WTC11 (cell line): ENCODE measurements around the gene DNPEP. TPM values are rescaled to one million over a fixed set of nuclear protein-coding genes. Genes with fewer than 3 reads are reported as not detected.
A peak's percentile ranks its signal among the peaks of the same experiment; 100 is the strongest.

Source experiments
- ATAC-seq: fragments of 200-7000 bp; cut with Tn5 transposase; 2 replicates; pipeline ENCODE4 v1.10.0; 2021; ENCODE audit warnings: mild to moderate bottlenecking, moderate library complexity
- CTCF ChIA-PET: fragments of 300-600 bp; sonication (Branson Sonifier 250); formaldehyde crosslinking; loops from one replicate; lab custom pipeline; 2021; ENCODE audit warnings: antibody characterized with exemption; lab: Charles Lee
- POLR2A ChIA-PET: fragments of 350-600 bp; sonication (Branson Sonifier 250); formaldehyde crosslinking; loops from one replicate; lab custom pipeline; 2021; ENCODE audit warnings: antibody characterized with exemption; lab: Charles Lee
- DNase-seq: peaks from one replicate; pipeline ENCODE4 v3.0.0; 2021; ENCODE audit warnings: low spot score
- H3K27ac Mint-ChIP-seq: 2 replicates; pipeline ENCODE4 v1.8.0; 2021; ENCODE audit warnings: mixed read lengths
- H3K27me3 Mint-ChIP-seq: 2 replicates; pipeline ENCODE4 v1.8.0; 2021; ENCODE audit warnings: low read depth, mild to moderate bottlenecking, moderate library complexity, mixed read lengths
- H3K36me3 Mint-ChIP-seq: 2 replicates; pipeline ENCODE4 v1.8.0; 2021; ENCODE audit warnings: mixed read lengths
- H3K4me1 Mint-ChIP-seq: 2 replicates; pipeline ENCODE4 v1.8.0; 2022; ENCODE audit warnings: mixed read lengths
- H3K4me3 Mint-ChIP-seq: 2 replicates; pipeline ENCODE4 v1.8.0; 2021; ENCODE audit warnings: mild to moderate bottlenecking, moderate library complexity, mixed read lengths
- H3K9me3 Mint-ChIP-seq: 2 replicates; pipeline ENCODE4 v1.8.0; 2021; ENCODE audit warnings: mixed read lengths
- AFF4 ChIP-seq: sonication (generic); formaldehyde crosslinking; IDR thresholded peaks from 2 replicates; pipeline ENCODE4 v1.8.1; 2023; ENCODE audit warnings: mild to moderate bottlenecking, missing genetic modification reagents, borderline replicate concordance
- AR ChIP-seq: fragments of 250-450 bp; sonication (Bioruptor Pico); IDR thresholded peaks from 2 replicates; pipeline ENCODE4 v1.9.0; 2021; ENCODE audit warnings: mild to moderate bottlenecking
- ATF6 ChIP-seq: sonication (generic); formaldehyde crosslinking; IDR thresholded peaks from 2 replicates; pipeline ENCODE4 v1.8.1; 2023; ENCODE audit warnings: mild to moderate bottlenecking, missing genetic modification reagents
- FOXK1 ChIP-seq: sonication (generic); formaldehyde crosslinking; IDR thresholded peaks from 2 replicates; pipeline ENCODE4 v1.8.0; 2022; ENCODE audit warnings: mild to moderate bottlenecking, moderate library complexity, missing genetic modification reagents
- FOXP4 ChIP-seq: sonication (generic); formaldehyde crosslinking; IDR thresholded peaks from 2 replicates; pipeline ENCODE4 v1.8.0; 2022; ENCODE audit warnings: mild to moderate bottlenecking, missing genetic modification reagents
- GABPB1 ChIP-seq: sonication (generic); formaldehyde crosslinking; IDR thresholded peaks from 2 replicates; pipeline ENCODE4 v1.8.1; 2023; ENCODE audit warnings: mild to moderate bottlenecking, missing genetic modification reagents
- HMGA2 ChIP-seq: fragments of 250-450 bp; sonication (Bioruptor Pico); IDR thresholded peaks from 2 replicates; pipeline ENCODE4 v1.4.0; 2021; ENCODE audit warnings: mild to moderate bottlenecking, moderate library complexity
- MAX ChIP-seq: sonication (generic); formaldehyde crosslinking; IDR thresholded peaks from 2 replicates; pipeline ENCODE4 v1.8.0; 2022; ENCODE audit warnings: mild to moderate bottlenecking, missing genetic modification reagents
- NFATC4 ChIP-seq: fragments of 250-450 bp; sonication (Bioruptor Pico); IDR thresholded peaks from 2 replicates; pipeline ENCODE4 v1.9.0; 2021; ENCODE audit warnings: mild to moderate bottlenecking
- SP1 ChIP-seq: sonication (generic); formaldehyde crosslinking; conservative IDR thresholded peaks from 2 replicates; pipeline ENCODE4 v1.8.1; 2022; ENCODE audit warnings: missing genetic modification reagents
- TCF7 ChIP-seq: sonication (generic); formaldehyde crosslinking; IDR thresholded peaks from 2 replicates; pipeline ENCODE4 v1.8.0; 2022; ENCODE audit warnings: mild to moderate bottlenecking, low read depth, missing genetic modification reagents, moderate library complexity
- ZNF416 ChIP-seq: fragments of 250-450 bp; sonication (Bioruptor Pico); IDR thresholded peaks from 2 replicates; pipeline ENCODE4 v1.9.0; 2021; ENCODE audit warnings: mild to moderate bottlenecking, inconsistent platforms
- ZNF671 ChIP-seq: fragments of 250-450 bp; sonication (Bioruptor Pico); IDR thresholded peaks from 2 replicates; pipeline ENCODE4 v1.8.0; 2021; ENCODE audit warnings: mild to moderate bottlenecking
- total RNA-seq: library from RNA; stranded (reverse); gene quantifications from 3 replicates; pipeline ENCODE4 v1.2.3, GENCODE V29; 2021

DNPEP gene
- total RNA-seq, 1 experiment from 2014 or later = 67.6 TPM

- TF ChIP-seq AFF4 (CRISPR knock-in tag) = no peak
- no peak for TF ChIP-seq ATF6
These were observed 42.8 kb downstream of the DNPEP start (continued) for GRCh38 chr2:219344751-219345430.

GRCh38 chr2:219335373-219335786 is 52.3 kb downstream of the DNPEP start:
- H3K4me1 Mint-ChIP-seq = peaks cover 11% of the 10 kb centered on the region
- ChIA-PET CTCF (interaction anchor here (0.5 to 2.8 kb wide), 7 partner anchors 9 to 168 kb away, joined by 3 to 11 read pairs (median 4); partner anchors contain the start of genes DNPEP and PTPRN), POLR2A (interaction anchor here (0.8 kb wide), 1 partner anchor 55 kb away, joined by 4 read pairs; the partner anchor contains the start of gene DNAJB2)
- no peak overlapping the region for H3K4me3 Mint-ChIP-seq
- H3K27me3 Mint-ChIP-seq = peaks cover 76% of the 10 kb centered on the region
- H3K36me3 Mint-ChIP-seq = no peaks in the 10 kb centered on the region
- no peak for TF ChIP-seq NFATC4 (CRISPR knock-in tag)
- no peak for TF ChIP-seq ZNF416 (CRISPR knock-in tag)
- no peak for TF ChIP-seq SP1 (CRISPR knock-in tag)
- peaks cover 6% of the 10 kb centered on the region; the same call in 1 of the 2 replicates for H3K9me3 Mint-ChIP-seq
- ATAC-seq = peak; percentile 62
- DNase-seq = peak; percentile 24
- no peak overlapping the region for H3K27ac Mint-ChIP-seq

GRCh38 chr2:219334076-219334475 is 53.6 kb downstream of the DNPEP start:
- ATAC-seq (no peak), DNase-seq (no peak)
- CTCF ChIA-PET = interaction anchor here (1.4 kb wide), 1 partner anchor 39 kb away, joined by 5 read pairs; no protein-coding TSS in a partner anchor
- peaks cover 78% of the 10 kb centered on the region for H3K27me3 Mint-ChIP-seq
- no peak overlapping the region for H3K4me3 Mint-ChIP-seq
- H3K9me3 Mint-ChIP-seq = peaks cover 6% of the 10 kb centered on the region; the same call in 1 of the 2 replicates
- H3K36me3 Mint-ChIP-seq = no peaks in the 10 kb centered on the region
- TF ChIP-seq ZNF671 (CRISPR knock-in tag) (no peak), FOXK1 (CRISPR knock-in tag) (no peak)
- peaks cover 11% of the 10 kb centered on the region for H3K4me1 Mint-ChIP-seq
- POLR2A ChIA-PET = no interaction called here
- H3K27ac Mint-ChIP-seq = no peak overlapping the region

GRCh38 chr2:219332542-219332941 is 55.2 kb downstream of the DNPEP start, which contains the start of gene RESP18:
TSS of gene RESP18 (minus strand) at chr2:219332744.
- ChIA-PET CTCF (interaction anchor here (1.0 to 2.8 kb wide), 4 partner anchors 19 to 274 kb away, joined by 3 to 12 read pairs (median 4); no protein-coding TSS in a partner anchor), POLR2A (interaction anchor here (0.5 to 0.8 kb wide), 2 partner anchors 13 to 23 kb away, joined by 3 to 4 read pairs; no protein-coding TSS in a partner anchor)
- Mint-ChIP-seq H3K9me3 (peaks cover 6% of the 10 kb centered on the region; the same call in 1 of the 2 replicates), H3K4me3 (peak within 1 kb of the TSS; percentile 54), H3K36me3 (no peaks in the 10 kb centered on the region), H3K27ac (no peak within 1 kb of the TSS), H3K4me1 (peaks cover 11% of the 10 kb centered on the region), H3K27me3 (peaks cover 90% of the 10 kb centered on the region)
- DNase-seq (peak; percentile 41), ATAC-seq (peak; percentile 69)
- TF ChIP-seq FOXK1 (CRISPR knock-in tag) (no peak), GABPB1 (CRISPR knock-in tag) (no peak), TCF7 (CRISPR knock-in tag) (no peak), ATF6 (no peak), HMGA2 (CRISPR knock-in tag) (no peak), FOXP4 (no peak), MAX (CRISPR knock-in tag) (no peak), AR (CRISPR knock-in tag) (no peak)
